ENCODE results near the gene NOTUM. TPM values are rescaled to one million over a fixed set of nuclear protein-coding genes. Genes with fewer than 3 reads are reported as not detected.

NOTUM gene
- total RNA-seq, 1 donor from 2014 or later = not detected

DNA sequence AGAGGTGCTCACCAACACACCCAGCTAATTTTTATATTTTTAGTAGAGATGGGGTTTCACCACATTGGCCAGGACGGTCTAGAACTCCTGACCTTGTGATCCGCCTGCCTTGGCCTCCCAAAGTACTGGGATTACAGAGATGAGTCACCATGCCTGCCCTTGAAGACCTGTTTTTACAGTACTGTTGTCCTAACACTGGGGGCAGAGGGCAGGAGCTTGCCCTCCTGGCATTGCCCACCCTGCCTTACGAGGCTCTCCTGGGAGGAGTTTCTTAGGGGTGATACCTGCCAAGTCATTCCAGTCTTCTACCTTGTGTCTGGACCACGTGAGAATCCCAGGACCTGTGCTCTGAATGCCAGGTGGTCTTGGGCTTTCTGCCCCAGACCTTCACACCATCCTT lies 19.1 kb upstream of the NOTUM start:
- no peak overlapping the region for H3K27ac ChIP-seq

DNA sequence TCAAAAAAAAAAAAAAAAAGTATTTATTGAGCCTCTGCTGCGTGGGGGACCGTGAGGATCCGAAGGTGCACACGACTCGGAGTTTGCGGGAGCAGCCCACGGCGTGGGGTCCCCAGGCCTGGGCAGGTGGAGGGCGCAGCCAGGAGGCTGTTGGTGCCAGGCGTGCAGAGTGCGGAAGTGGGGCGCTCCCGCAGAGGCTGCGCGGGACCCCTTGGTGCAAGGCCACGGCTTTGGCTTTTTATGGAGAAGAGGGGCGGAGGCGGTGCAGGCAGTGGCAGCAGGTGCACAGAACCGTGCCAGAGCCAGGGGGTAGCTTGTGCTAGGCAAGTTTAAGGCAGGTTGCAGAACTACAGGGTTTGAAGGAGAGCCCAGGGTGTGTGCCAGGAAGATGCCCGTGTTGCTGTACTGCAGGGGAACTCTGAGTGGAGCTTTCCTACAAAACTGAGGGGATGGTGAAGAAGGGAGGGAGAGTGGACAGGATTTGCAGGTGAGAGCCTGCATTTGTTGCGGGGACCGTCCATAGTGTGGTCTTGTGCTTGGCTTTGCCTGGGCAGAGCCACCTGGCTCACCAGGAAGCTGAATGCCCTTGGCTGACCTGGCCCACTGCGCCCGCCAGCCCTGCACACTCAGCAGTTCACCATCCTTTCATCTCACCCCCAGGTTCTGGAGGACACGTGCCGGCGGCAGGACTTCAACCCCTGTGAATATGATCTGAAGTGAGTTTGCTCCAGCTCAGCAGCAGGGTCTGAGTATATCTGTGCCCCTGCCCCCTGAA lies 17.7 kb upstream of the NOTUM start:
- Histone ChIP-seq H3K36me3 (no peaks in the 10 kb centered on the region), H3K4me1 (peaks cover 17% of the 10 kb centered on the region), H3K4me3 (peak overlapping the region; percentile 66 to 72), H3K27ac (no peak overlapping the region), H3K9me3 (no peaks in the 10 kb centered on the region), H3K27me3 (no peaks in the 10 kb centered on the region)
- no peak for DNase-seq (ENCODE audit: extremely low spot score in 2 of 2)
- intact Hi-C loops (cut with DNase I) = loop anchor here (5.0 kb wide), 1 partner anchor 44 kb away; the partner anchor contains the start of genes CENPX and LRRC45
- TF ChIP-seq, protein P1, sequence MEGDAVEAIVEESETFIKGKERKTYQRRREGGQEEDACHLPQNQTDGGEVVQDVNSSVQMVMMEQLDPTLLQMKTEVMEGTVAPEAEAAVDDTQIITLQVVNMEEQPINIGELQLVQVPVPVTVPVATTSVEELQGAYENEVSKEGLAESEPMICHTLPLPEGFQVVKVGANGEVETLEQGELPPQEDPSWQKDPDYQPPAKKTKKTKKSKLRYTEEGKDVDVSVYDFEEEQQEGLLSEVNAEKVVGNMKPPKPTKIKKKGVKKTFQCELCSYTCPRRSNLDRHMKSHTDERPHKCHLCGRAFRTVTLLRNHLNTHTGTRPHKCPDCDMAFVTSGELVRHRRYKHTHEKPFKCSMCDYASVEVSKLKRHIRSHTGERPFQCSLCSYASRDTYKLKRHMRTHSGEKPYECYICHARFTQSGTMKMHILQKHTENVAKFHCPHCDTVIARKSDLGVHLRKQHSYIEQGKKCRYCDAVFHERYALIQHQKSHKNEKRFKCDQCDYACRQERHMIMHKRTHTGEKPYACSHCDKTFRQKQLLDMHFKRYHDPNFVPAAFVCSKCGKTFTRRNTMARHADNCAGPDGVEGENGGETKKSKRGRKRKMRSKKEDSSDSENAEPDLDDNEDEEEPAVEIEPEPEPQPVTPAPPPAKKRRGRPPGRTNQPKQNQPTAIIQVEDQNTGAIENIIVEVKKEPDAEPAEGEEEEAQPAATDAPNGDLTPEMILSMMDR (IDR thresholded peaks at IDR 0.05) = no peak
- TF ChIP-seq POLR2AphosphoS5 (IDR thresholded peaks at IDR 0.05; ENCODE audit: insufficient read depth in 1 of 2, low read depth in 1 of 2) = no peak
- no peak for TF ChIP-seq POLR2A (IDR thresholded peaks at IDR 0.05)

More for the DNA sequence above, 19.1 kb upstream of the NOTUM start:
- DNase-seq (ENCODE audit: extremely low spot score in 2 of 2) = no peak
- H3K4me3 ChIP-seq = no peak overlapping the region
- no peaks in the 10 kb centered on the region for H3K9me3 ChIP-seq
- intact Hi-C loops (cut with DNase I) = no loop called here
- no peak for TF ChIP-seq POLR2AphosphoS5 (IDR thresholded peaks at IDR 0.05; ENCODE audit: insufficient read depth in 1 of 2, low read depth in 1 of 2)
- TF ChIP-seq POLR2A (IDR thresholded peaks at IDR 0.05) = no peak
- TF ChIP-seq, protein P1 (IDR thresholded peaks at IDR 0.05) = no peak
- H3K27me3 ChIP-seq = no peaks in the 10 kb centered on the region
- peaks cover 17% of the 10 kb centered on the region for H3K4me1 ChIP-seq
- H3K36me3 ChIP-seq = peaks cover 0 to 12% of the 10 kb centered on the region in 2 donors

DNA sequence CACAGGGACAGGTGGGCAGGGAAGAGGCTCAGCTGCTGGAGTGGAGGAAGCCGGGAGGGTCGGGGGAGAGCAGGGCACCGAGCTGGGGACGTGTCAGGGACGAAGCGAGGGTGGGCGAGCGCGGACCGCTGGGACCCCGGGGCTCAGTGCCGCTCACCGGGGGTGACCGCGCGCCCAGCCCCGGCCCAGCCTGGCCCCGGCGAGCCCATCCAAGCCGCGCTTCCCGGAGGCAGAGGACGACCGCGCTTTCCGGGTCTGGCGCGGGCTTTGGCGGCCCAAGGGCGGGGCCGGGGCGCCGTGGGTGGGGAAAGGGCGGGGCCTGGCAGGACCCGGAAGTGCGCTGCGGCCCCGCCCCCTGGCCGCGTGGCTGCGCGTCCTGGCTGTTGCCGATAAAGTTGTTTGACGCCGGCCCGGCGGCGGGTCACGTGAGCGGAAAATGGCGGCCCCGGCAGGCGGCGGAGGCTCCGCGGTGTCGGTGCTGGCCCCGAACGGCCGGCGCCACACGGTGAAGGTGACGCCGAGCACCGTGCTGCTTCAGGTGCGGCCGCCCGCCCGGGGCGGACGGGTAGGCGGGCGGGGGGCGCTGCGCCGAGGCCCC lies 16.3 kb upstream of the NOTUM start, which contains the start of gene ASPSCR1:
Gene ASPSCR1 (plus strand): TSS at position 419 of the 598 bp plus-strand sequence. CDS start 18 bp downstream, at position 437.
- DNase-seq (ENCODE audit: extremely low spot score in 2 of 2) = no peak
- intact Hi-C loops (cut with DNase I) = loop anchor here (5.0 kb wide), 1 partner anchor 45 kb away; the partner anchor contains the start of genes CENPX and LRRC45
- Histone ChIP-seq H3K9me3 (no peaks in the 10 kb centered on the region), H3K27ac (peak within 1 kb of the TSS; percentile 84), H3K36me3 (no peaks in the 10 kb centered on the region), H3K4me1 (peaks cover 17% of the 10 kb centered on the region), H3K27me3 (no peaks in the 10 kb centered on the region), H3K4me3 (peak within 1 kb of the TSS; percentile 66 to 72)
- TF ChIP-seq, protein P1 (IDR thresholded peaks at IDR 0.05) = no peak
- TF ChIP-seq POLR2AphosphoS5 (IDR thresholded peaks at IDR 0.05; ENCODE audit: insufficient read depth in 1 of 2, low read depth in 1 of 2) (no peak), POLR2A (IDR thresholded peaks at IDR 0.05) (peak in 1 of 2 donors; percentile 64)

DNA sequence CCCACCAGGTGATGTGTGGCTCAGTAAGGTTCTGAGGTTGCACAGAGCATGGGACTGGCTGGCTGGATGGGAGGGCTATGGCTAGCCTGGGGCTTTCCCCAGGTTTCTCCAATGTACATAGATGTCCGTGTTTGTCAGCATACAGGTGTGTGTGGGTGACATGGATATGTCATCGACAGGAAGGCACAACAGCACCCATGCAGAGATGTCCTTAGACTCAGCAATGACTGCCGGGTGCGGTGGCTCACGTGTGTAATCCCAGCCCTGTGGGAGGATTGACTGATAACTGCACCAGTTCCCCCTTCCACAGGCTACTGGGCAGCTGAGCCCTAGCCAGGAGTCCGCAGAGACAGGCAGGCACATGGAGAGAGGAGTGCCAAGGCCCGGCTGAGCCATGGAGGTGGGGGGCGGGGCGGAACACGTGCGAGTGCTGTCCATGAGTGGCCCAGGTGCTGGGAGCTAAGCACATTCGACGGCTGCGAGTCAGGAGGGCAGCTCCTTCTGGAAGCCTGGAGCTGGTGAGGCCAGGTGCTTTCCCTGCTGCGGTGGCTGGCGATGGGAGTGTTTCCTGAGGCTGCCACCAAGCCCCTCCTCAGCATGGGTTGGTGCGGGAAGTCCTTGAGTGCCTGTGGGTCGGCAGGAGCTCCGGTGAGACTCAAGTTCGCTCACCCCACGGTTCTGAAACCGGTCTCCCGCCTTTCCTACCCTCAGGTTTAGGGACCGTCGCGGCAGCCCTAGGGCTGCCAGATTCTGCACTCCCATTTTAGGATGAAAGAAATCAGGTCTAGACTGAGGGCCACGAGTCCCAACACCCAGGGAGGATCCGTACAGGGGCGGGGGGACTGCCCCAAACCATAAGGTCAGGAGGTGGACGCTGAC lies 15.6 kb upstream of the NOTUM start:
- peak overlapping the region; percentile 84 for H3K27ac ChIP-seq
- peaks cover 17% of the 10 kb centered on the region for H3K4me1 ChIP-seq
- intact Hi-C loops (cut with DNase I) = loop anchor here (5.0 kb wide), 1 partner anchor 46 kb away; the partner anchor contains the start of genes CENPX and LRRC45
- TF ChIP-seq POLR2AphosphoS5 (IDR thresholded peaks at IDR 0.05; ENCODE audit: insufficient read depth in 1 of 2, low read depth in 1 of 2) = no peak
- TF ChIP-seq POLR2A (IDR thresholded peaks at IDR 0.05) = no peak
- no peaks in the 10 kb centered on the region for H3K9me3 ChIP-seq
- peak overlapping the region; percentile 66 to 72 for H3K4me3 ChIP-seq
- no peaks in the 10 kb centered on the region for H3K36me3 ChIP-seq
- H3K27me3 ChIP-seq = no peaks in the 10 kb centered on the region
- no peak for DNase-seq (ENCODE audit: extremely low spot score in 2 of 2)

DNA sequence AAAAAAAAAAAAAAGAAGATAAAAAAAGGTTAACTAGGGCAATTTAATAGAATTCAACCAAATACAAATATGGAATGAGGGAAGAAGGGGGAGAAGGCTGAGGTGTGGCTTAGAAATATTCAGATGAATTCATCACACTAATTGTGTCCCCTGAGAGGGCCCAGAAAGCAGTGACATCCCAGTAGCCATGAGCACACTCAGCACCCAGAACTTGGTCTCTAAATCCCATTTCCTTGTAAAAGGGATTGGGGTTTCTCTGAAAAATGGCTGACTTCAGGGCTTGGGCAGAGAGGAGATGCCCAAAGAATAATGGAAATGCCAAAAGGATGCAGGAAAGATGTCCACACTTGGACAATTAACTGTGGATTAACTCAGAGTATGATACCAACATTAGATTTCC lies 12.4 kb upstream of the NOTUM start:
- TF ChIP-seq, protein P1 (IDR thresholded peaks at IDR 0.05) = no peak
- TF ChIP-seq POLR2A (IDR thresholded peaks at IDR 0.05) = no peak
- TF ChIP-seq POLR2AphosphoS5 (IDR thresholded peaks at IDR 0.05; ENCODE audit: insufficient read depth in 1 of 2, low read depth in 1 of 2) = no peak
- H3K4me3 ChIP-seq = no peak overlapping the region
- H3K4me1 ChIP-seq = peaks cover 19% of the 10 kb centered on the region
- H3K36me3 ChIP-seq = no peaks in the 10 kb centered on the region
- no peaks in the 10 kb centered on the region for H3K27me3 ChIP-seq
- no peak overlapping the region for H3K27ac ChIP-seq
- no peaks in the 10 kb centered on the region for H3K9me3 ChIP-seq
- no peak for DNase-seq (ENCODE audit: extremely low spot score in 2 of 2)
- intact Hi-C loops (cut with DNase I) = no loop called here
